GM10248 (cell line): ENCODE measurements around the gene MEOX2.

ENCODE experiments used
- CTCF ChIA-PET: fragments of 300-600 bp; sonication (Branson Sonifier 250); formaldehyde crosslinking; extraction: SDS; loops from one replicate; lab custom pipeline; 2021; ENCODE audit warnings: antibody characterized with exemption; lab: Yijun Ruan, JAX
- POLR2A ChIA-PET: fragments of 350-650 bp; sonication (Branson Sonifier 250); formaldehyde crosslinking; extraction: SDS; loops from one replicate; lab custom pipeline; 2020; ENCODE audit warnings: antibody characterized with exemption; lab: Yijun Ruan, JAX
- DNase-seq: peaks from one replicate; pipeline ENCODE4 v3.0.0; 2012; ENCODE audit errors: extremely low spot score
- CTCF ChIP-seq: IDR thresholded peaks from 2 replicates; pipeline ENCODE4 v1.5.1; 2012; ENCODE audit warnings: mild to moderate bottlenecking, low read depth; ENCODE audit errors: extremely low read depth, missing control alignments, control extremely low read depth

The MEOX2 gene

DNA sequence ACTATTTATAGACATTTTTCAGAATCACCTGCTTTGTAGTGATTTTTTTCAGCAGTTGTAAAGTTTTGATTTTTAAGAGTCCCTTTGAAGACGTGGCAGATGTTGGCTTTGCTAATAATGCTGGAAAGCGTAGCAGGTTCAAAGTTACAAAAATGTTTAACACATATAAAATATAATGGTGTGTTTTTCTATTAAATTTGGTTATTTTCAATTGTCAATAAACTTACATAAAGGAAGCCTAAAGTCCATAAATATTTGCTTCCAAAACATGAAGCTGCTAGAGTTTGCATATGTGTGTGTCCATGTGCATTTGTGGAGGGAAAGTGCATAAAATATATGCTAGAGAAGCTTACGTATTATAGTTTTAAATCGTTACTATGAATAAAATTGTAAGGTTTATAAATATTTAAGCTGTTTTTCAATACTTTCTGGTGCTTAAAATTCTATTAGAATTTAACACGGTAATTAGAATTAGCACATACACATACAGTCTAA lies 3.7 kb downstream of the MEOX2 start:
- CTCF ChIA-PET, result no interaction called here
- no peak for DNase-seq
- no peak for TF ChIP-seq CTCF
- POLR2A ChIA-PET, result no interaction called here

- CTCF ChIA-PET, result no interaction called here
- POLR2A ChIA-PET, result no interaction called here
- TF ChIP-seq CTCF, result no peak
- no peak for DNase-seq
Measured at GRCh38 chr7:15682111-15682510, 4.4 kb downstream of the MEOX2 start.

- no peak for DNase-seq
- POLR2A ChIA-PET, result no interaction called here
- CTCF ChIA-PET, result no interaction called here
Measured at GRCh38 chr7:15681631-15682030, 4.9 kb downstream of the MEOX2 start.

DNA sequence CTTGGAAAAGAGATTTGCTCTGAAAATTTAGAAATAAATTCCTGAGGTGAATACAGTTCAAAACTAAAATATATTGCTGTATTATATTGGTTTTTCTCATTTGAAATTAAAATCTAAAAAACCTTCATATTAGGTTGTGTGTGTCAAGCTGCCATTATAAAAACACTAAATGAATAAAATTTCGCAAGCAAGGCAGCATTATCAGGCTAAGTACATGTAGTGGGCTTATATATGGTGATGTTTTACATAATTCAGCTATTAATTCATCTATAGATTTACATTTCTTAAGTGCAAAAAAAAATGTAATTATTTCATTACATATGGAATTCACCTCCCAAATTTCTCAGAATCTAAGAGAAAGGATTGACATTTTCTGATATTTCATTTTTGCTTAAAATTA lies 5.3 kb downstream of the MEOX2 start:
- DNase-seq, result no peak
- POLR2A ChIA-PET, result no interaction called here
- TF ChIP-seq CTCF, result no peak
- CTCF ChIA-PET, result no interaction called here

More at GRCh38 chr7:15681631-15682030, 4.9 kb downstream of the MEOX2 start:
- TF ChIP-seq CTCF, result no peak

DNA sequence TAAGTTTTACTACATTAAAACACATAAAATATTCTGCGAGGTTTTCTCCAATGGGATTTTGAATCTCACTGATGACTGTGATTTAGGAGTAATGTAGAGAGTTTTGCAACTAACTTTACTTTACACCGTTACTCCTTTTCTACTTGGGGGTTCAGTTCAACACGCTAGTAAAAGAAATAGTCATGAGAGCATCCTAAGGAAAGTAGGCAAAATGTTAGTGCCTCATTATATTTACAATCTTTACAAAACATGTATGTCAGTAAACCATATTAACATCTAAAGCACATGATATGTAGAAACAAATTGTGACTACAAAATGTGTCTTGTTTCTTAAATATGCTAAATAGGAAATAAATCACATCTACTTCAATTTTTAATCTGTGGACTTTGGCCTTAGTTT lies 6.0 kb downstream of the MEOX2 start:
- ChIA-PET POLR2A (no interaction called here), CTCF (interaction anchor here (1.3 kb wide), 1 partner anchor 20 kb away, joined by 4 read pairs; no protein-coding TSS in a partner anchor)
- DNase-seq, result no peak
- TF ChIP-seq CTCF, result no peak

- CTCF ChIA-PET, result interaction anchor here (1.3 kb wide), 2 partner anchors 18 to 42 kb away, joined by 4 read pairs; no protein-coding TSS in a partner anchor
- POLR2A ChIA-PET, result no interaction called here
- no peak for DNase-seq
- no peak for TF ChIP-seq CTCF
Measured at GRCh38 chr7:15679306-15679705, 7.2 kb downstream of the MEOX2 start.
